GM19238 (cell line): ENCODE results near the gene SPINDOC.

Experiments used
- DNase-seq: peaks from one replicate; pipeline ENCODE4 v3.0.0; 2011; ENCODE audit warnings: low spot score; ENCODE audit not compliant: insufficient read length

The SPINDOC gene

DNA sequence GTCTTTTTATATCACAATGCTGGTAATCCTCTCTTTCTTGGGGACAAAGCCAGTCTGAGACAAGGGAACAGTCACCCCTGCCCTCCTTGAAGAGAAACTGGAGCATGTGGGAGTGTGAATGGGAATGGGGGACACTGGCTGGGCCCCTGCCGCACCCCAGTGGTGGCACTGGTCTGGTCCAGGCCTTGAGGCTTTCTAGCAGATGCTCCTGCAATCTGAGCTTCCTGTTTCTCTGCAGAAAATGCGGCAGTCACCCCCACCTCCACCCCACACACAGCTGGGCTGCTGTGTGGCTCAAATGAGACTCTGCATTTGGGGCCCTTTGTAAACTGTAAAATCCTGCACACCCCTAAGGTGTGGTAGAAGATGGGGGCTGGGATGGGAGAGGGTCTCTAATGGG is 19.1 kb downstream of the SPINDOC start:
- no peak for DNase-seq

DNA sequence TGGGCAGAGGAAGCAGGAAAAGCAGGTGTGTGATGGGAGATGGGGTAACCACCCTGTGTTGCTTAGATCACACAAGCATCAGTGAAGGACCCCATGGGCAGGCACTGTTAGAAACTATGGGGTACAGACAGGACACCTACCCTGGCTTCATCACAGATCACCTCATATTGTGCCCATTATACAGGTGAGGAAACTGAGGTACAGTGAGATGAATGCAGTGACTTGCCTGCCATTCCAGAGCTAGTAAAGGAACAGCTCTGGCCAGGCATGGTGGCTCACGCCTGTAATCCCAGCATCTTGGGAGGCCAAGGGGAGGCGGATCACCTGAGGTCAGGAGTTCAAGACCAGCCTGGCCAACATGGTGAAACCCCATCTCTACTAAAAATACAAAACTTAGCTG is 19.8 kb downstream of the SPINDOC start:
- no peak for DNase-seq

DNA sequence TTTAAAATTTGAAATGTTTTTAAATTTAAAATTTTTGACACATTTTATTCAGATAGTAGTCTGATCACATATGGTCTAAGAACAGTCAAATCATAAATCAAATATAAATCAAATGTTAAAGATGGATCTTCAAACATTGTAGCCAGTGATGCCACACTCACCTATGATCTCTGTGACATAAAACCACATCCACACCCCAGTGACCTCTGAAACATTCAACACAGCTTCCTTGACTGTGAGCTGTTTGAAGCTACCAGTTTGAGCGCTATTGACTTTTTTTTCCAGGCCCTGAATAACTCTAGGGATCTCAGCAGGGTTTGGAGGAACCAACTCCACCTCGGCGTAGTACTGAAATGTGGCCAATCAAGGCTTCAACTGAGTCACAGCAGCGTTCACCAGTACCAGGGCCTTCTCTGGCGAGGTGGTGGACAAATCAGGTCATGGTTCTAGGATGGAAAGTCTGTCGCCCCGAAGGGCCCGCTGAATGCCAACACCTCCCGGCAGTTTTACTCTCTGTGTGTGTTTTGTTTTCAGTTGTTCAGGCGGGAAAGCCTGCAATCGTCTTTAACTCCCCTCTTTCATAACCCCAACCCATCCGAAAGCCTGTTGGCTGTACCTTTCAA is 21.4 kb downstream of the SPINDOC start:
- DNase-seq: no peak

DNA sequence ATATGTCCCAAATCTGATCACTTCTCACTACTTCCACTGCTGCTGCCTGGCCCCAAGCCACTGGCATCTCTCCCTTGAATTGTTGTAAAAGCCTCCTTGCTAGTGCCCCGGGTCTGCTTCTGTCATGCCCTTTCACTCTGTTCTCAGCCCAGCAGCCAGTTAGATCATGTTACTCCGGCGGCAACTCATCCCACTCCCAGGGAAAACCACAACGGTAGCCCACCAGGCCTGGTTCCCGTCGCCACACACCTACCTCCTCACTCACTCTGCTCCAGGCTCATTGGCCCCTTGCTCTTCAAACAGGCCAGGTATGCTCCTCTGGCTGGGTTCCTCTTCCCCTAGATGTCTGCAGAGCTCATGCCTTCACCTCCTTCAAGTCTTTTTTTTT is 21.9 kb downstream of the SPINDOC start:
- DNase-seq: no peak

DNA sequence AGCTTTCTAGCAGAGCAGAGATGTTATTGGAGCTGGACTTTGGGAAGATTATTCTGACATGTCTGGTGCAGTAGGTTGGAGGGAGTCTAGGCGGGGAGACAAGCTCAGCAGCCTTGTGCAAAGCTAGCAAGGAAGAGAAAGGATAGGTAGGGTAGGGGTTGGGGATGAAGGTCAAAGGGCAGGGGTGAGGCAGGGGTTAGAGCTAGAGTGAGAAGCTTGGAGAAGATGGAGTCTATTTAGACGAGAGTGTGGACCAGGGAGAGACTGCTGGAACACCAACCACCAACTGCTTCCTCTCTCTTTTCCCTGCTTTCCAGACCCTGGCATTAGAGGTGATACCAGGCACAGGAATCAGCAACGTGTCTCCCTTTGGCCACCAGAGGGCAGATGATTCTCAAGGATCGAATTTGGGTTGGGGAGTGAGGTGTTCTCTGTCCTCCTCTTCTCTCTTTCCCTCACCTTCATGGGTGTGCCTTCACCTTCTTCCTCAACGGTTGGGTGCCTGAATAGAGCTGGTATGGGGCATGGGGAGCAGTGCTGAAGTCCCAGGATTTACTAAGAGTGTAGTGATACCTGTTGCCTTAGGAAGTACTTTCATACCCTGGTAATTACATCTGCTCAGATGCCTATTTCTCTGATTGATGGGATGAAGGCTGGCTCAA is 23.9 kb downstream of the SPINDOC start:
- DNase-seq: peak; percentile 60

DNA sequence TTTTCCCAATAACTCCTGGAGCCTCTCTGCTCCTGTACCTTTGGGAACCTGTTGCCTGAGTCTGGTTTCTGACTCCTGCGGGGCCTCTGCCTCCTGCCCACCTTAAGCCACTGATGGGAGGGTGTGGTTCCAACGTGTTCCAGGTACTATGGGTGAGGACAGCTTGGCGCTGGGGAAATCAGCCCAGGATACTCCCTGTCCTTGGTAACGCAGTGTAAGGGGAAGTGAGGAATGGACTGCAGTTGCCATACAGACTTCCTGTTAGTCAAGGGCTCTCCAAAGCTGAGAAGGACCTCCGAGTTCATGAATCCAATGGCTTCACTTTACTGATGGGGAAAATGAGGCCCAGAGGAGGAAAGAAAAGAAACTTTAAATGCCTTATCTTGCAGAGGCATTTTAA is 24.5 kb downstream of the SPINDOC start:
- no peak for DNase-seq

DNA sequence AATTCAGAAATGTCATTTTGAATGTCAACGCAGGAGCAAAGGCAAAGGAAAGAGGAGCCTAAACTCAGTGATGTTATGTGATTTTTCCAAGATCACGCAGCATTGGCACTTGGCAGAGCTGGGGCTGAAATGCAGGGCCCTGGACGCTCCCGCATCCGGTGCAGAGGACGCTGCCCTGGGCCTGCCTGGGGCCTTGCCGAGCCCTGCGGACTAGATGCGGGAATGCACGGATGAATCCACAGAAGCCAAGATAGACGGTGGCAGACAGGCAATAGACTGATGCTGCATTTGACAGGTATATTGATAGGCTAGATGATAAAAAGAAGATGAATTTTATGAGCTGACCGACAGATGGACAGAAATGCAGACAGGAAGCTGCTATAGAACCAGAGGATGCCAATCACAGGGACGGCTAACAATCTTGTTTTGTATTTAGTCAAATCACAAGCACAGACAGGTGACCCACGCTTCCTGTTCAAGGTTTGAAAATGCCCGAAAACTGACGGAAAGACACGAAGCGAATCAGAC is 25.0 kb downstream of the SPINDOC start:
- no peak for DNase-seq

DNA sequence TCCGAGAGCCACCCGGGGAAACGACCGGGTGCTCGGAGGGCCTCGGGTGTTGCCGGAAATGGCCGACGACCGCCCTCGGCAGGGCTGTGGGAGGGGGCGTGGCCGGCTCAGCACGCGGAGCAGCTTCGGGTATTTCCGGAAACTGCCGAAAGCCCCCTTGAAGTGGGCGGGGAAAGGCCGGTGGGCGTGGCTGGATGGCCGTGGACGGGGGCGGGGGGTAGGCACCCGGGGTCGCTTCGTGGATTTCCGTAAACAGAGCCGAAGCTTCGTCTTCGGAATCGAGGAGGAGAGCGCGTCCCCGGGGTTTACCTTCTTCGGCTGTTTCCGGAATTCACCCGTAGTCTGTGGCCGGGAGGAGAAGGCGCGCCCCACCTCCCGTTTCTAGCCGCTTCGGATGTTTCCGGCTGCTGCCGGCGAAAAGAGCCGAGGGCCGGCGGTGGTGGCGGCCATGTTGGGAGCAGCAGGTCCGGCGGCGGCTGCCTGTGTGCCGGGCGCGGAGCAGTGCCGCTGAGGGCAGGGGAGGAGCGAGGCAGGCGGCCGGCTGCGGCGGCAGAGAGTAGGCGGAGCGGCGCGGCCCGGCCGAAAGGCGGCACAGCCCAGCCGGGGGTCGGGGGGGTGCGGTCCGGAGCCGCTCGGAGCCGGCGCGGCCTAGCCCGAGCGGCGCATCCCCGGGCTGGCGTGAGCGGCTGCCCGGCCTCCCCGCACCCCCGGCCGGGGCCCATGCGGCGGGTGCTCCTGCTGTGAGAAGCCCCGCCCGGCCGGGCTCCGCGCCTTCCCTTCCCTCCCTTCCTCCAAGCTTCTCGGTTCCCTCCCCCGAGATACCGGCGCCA is 25.6 kb downstream of the SPINDOC start, which contains the start of gene MARK2:
MARK2 (plus strand) TSS at position 433 of the 830 bp plus-strand sequence; CDS start at position 830, 397 bp downstream.
- peak; percentile 75 for DNase-seq

DNA sequence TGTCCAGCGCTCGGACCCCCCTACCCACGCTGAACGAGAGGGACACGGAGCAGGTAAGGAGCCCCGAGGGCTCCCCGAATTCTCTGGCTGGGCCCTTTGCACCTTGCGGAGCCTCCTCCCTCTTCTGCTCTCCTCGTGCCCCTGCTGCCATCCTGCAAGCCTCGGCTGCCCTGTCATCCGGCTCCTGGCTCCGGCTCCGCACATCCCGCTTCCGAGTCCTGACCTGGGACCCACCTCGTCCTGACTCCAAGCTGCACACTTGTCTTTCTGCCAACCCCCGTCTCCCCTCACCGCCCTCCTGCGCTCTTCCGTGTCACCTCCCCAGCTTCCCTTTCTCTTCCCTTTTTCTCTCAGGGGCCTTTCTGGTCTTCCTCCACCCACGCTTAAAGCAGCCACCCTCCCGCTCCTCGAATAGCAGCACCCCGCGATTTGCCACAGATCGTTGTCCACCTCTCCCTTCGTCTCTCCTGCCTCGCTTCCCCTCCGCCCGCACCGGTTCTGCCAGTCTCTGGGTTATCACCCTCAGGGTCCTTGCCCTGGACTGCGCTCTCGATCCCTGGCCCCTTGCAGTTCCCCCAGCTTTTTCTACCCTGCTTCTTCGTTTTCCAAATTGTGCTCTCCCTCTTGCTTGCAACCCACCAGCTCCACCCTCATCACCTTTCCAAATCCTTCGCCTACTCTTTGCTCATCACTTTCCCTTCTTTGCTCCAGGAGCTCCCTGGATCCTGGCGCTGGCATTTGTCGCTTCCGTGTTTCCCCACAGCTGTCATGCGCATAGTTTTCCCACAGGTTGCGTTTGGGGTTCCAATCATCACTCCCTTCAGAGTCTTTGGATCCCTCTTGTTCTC is 26.5 kb downstream of the SPINDOC start:
- DNase-seq: no peak

DNA sequence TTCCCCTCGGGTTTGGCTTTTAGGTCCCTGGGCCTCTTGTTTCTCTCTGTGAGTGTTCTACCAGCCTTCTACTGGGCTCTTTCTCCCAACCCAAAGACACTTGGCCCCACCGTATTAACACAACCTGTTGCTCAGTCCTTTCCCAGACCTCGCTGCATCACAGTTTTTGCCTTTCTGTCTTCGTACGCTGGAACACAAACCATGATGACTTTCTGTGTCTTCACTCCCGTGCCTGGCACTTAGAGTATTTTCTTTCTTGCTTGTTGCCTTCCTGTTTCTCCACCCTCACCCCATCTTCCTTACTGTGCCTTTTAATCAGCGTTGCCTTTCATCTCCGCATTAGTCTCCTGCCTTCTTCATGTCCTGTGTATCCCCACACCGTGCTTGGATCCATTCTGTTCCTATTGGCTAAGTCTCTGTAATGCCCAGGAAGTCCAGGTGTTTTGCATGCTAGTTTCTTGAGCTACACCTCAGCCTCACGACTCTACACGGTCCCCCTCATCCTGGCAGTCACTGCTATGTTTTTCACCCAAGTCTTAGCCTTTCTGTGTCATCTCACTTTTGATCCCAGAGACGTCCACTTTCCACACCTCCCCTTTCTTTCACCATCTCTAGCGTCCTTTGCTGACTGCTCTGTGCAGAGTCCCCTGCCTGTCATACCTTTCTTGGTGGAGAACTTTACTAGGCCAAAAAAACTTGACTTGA is 27.3 kb downstream of the SPINDOC start:
- no peak for DNase-seq

DNA sequence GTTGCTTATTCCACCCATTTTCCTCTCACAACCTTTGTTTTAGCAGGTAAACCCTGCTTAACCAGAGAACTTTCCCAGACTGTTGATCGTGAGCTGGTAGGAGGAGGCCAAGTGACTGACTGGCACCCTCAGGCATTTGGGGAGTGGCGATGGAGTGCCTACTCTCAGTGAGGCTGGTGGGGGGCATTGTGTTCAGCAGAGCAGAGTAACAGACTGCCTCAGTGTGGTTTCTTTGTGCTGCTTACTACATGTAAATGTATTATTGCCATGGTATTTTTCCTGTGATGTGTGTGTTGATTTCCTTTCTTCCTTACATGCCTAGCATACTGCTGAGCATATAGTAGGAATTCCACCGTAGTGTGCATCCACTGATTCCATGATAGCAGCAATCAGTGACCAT is 28.3 kb downstream of the SPINDOC start:
- no peak for DNase-seq

DNA sequence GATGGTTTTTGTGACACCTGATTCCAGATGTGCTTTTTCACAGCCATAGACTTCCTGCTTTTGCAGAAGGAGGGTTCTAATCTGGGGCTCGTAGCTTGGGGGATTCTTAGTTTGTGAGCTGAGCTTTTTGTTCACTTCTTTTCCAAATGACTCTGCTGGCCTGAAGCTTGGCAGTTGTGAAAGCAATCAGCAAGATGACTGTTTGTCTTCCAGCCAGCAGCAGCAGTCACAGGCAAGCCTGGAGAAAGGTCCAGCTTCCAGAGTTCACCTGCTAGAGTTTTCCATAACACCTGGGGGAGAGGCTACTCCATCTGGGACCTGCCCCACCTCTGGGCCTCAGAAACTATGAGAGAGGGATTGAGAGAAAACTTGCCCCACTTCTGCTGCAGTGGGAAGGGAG is 29.8 kb downstream of the SPINDOC start:
- no peak for DNase-seq

DNA sequence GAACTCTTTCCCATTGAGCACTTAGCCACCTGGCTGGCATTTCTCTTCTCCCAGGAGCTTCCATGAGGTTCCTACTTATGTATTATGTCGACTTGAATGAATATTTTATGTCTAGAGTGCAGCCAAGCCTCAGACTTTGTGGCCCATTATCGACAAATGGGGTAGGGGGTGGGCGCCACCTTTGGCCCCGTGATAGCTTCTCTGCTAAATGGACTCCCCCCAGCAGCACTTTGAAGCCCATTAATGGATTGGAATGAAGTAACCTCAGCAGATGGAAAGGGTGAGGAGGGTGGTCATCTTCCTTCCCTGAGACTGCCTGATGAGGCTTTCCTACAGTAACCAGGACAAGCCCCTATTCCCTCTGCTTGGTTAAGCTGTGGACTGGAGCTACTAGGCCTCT is 31.6 kb downstream of the SPINDOC start:
- DNase-seq: no peak

DNA sequence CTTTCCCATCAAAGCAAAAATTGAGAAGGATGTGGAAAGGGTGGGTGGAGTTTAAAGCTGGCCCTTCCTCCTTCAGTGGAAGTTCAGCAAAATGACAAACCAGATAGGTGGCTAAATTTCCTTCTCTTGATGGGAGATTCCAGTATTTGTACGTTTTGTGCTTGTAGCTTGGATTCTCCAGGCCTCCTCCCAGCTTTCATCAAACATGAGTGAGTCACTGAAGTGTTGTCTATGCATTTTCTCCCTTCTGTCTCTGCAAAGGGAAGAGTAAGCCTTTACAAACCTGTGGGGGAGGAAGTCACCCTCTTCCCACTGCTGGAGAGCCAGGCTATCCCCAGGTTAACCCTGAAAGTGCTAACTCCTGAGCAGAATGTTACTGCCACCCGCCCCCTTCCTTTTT is 32.0 kb downstream of the SPINDOC start:
- DNase-seq: no peak

DNA sequence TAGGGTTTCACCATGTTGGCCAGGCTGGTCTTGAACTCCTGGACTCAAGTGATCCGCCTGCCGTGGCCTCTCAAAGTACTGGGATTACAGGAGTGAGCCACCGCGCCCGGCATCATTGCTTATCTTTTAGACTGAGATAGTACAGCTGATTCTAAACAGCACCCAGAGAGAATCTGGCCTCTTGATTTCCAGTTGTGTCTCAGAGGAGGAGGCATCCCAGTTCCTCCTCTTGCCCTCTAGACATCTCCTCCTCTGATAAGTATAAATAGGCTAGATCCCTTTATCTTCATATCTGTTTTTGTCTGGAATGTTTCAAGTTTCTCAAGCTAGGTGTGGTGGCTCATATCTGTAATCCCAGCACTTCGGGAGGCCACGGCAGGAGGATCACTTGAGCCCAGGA is 32.7 kb downstream of the SPINDOC start:
- no peak for DNase-seq

DNA sequence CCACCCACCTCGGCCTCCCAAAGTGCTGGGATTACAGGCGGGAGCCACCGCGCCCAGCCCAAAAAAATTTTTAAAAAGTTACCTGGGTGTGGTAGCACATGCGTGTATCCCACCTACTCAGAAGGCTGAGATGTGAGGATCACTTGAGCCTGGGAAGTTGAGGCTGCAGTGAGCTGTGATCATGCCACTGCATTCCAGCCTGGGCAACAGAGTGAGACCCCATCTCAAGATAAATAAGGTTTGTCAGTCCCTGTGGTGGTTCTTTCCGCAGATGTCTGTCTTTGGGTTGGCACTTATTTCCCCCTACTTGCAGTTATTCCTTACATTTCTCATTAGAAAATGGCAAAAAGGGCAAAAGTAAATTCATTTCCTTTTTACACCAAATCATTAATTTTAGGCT is 33.6 kb downstream of the SPINDOC start:
- DNase-seq: no peak

DNA sequence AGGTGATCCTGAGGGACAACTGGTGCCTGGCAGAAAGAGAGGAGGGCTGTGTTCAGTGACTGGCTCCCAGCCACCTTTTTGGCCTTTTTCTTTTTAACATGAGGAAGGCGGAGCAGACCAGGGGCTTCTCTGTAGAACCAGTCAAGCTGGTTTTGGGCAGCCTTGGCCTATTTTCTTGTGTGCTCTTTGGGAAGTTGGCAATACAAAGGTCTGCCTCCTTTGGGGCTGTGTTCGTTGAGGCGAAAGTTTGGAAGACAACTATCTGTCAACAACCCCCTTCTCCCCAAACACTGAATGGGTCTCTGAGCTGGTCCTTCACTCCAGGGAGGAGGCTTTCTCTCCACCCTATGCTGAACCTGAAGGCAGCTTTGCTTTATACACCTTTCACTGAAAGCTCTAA is 34.1 kb downstream of the SPINDOC start:
- DNase-seq: no peak

DNA sequence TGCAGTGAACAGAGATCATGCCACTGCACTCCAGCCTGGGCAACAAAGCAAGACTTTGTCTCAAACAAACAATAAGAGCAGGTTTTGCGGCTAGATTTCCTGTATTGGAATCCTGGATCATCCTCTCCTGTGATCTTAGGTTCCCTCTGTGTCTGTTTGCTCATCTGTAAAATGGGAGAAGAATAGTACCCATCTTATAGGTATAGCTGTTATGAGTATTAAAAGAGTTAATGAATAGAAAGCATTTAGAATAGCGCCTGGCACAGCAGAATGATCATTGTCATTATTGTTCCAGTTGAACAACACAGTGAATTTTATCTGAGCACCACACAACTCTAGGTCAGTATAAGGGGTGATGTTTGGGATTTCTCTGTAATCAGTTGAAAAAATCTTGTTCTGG is 36.4 kb downstream of the SPINDOC start:
- no peak for DNase-seq

DNA sequence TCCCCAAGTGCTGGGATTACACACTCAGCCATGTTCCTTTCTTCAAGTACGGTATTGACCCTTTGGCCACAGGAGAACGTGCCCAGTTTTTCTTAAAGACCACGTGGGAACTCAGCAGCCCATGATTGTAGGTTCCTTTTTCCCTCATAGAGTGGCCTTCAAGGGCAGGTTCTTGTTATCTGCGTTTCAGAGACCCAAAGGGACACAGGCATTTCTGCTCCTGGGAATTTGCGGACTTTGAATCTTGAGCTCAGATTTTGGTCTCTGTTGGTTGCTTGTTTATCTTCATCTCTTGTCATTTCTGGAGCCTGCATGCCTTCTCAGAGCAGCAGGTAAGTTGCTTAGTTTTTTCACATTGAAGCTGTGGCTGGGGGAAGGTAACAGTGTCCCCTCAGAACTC is 37.7 kb downstream of the SPINDOC start:
- DNase-seq: no peak

DNA sequence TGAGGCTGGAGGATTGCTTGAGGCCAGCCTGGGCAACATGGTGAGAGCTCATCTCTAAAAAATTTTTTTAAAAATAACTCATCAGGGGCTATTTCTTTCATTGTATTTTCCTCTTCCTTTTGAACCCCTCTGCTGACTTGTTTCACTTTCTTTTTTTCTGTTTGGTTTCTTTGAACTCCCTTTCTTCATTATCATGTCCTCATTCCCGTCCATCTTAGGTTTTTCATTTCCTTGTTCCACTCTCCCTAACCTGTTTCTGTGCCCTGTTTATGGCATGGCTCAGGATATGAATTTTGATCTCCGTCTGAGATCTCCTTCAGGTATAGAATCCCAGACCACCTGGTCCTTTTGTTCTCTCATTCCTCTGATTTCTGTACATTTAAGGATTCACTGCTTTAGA is 38.1 kb downstream of the SPINDOC start:
- DNase-seq: no peak

DNA sequence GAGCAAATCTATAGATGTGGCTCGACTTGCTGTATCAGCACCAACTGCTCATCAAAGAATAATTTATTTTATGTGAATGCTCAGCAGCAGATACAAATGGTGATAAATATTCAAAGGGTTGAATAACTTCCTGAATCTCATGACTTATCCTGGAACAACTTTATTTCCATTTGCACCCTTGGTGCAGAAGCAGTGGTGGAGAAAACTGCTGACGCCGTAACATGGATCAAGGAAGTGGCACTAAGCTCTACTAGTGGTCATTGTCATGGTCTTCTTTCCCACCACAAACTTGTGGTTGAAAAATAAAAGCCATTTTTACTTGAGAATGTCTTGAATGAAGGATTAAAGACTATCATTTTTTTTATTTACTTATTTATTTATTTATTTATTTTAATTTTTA is 40.2 kb downstream of the SPINDOC start:
- no peak for DNase-seq
